DND-41 (cell line): Measurements from ENCODE around the gene PTPRH.

Experiments used
- ATAC-seq: fragments of 200-7000 bp; cut with Tn5 transposase; 3 replicates; pipeline ENCODE4 v1.9.1; 2021; ENCODE audit warnings: low read depth; ENCODE audit not compliant: insufficient read depth
- DNase-seq: peaks from one replicate; pipeline ENCODE4 v3.0.0-alpha.2; 2020
- H2AFZ ChIP-seq: 2 replicates; pipeline ENCODE4 v1.6.0; 2012; ENCODE audit warnings: low read depth, low read length
- H3K27ac ChIP-seq: 2 replicates; pipeline ENCODE4 v1.5.1; 2012; ENCODE audit warnings: low read length, inconsistent platforms
- H3K27me3 ChIP-seq: fragments of 200-600 bp; sonication (generic); 2 replicates; pipeline ENCODE4 v1.6.0; 2012; ENCODE audit warnings: low read length, mild to moderate bottlenecking, inconsistent platforms; ENCODE audit not compliant: insufficient read depth, poor library complexity
- H3K36me3 ChIP-seq: 2 replicates; pipeline ENCODE4 v1.5.1; 2012; ENCODE audit warnings: low read length, inconsistent platforms; ENCODE audit not compliant: insufficient read depth
- H3K4me1 ChIP-seq: 2 replicates; pipeline ENCODE4 v1.5.1; 2012; ENCODE audit warnings: mild to moderate bottlenecking, low read length; ENCODE audit not compliant: insufficient read depth
- H3K4me2 ChIP-seq: 2 replicates; pipeline ENCODE4 v1.6.0; 2012; ENCODE audit warnings: mild to moderate bottlenecking, moderate library complexity, low read length, inconsistent platforms; ENCODE audit not compliant: insufficient read depth
- H3K4me3 ChIP-seq, 2 experiments: fragments of 200-600 bp in 1 of 2; shearing (Covaris generic) in 1 of 2; 2 replicates each; pipeline ENCODE4 v1.5.1; 2012 to 2016; ENCODE audit warnings: inconsistent platforms in 2 of 2, low read length in 2 of 2, mild to moderate bottlenecking in 2 of 2, low read depth in 1 of 2, moderate library complexity in 1 of 2
- H3K79me2 ChIP-seq: 2 replicates; pipeline ENCODE4 v1.6.0; 2012; ENCODE audit warnings: low read length, inconsistent platforms; ENCODE audit not compliant: insufficient read depth
- H3K9ac ChIP-seq: 2 replicates; pipeline ENCODE4 v1.6.0; 2012; ENCODE audit warnings: low read depth, mild to moderate bottlenecking, inconsistent platforms, low read length, moderate library complexity
- H3K9me3 ChIP-seq: 2 replicates; pipeline ENCODE4 v1.5.1; 2012; ENCODE audit warnings: low read length, moderate library complexity, mild to moderate bottlenecking, inconsistent platforms; ENCODE audit not compliant: insufficient read depth, severe bottlenecking
- H4K20me1 ChIP-seq: 2 replicates; pipeline ENCODE4 v1.6.0; 2012; ENCODE audit warnings: low read length; ENCODE audit not compliant: insufficient read depth
- CTCF ChIP-seq: IDR thresholded peaks from 2 replicates; pipeline ENCODE4 v1.5.1; 2012; ENCODE audit warnings: borderline replicate concordance, low read length, moderate library complexity, mild to moderate bottlenecking; ENCODE audit not compliant: poor library complexity, severe bottlenecking; ENCODE audit errors: extremely low read depth
- EZH2 ChIP-seq: IDR thresholded peaks from 3 replicates; pipeline ENCODE4 v1.6.1; 2012; ENCODE audit warnings: borderline replicate concordance, low read depth, mild to moderate bottlenecking, moderate library complexity, low read length, inconsistent platforms; ENCODE audit not compliant: severe bottlenecking

Gene PTPRH

GRCh38 chr19:55253842-55254624, 44.7 kb upstream of the PTPRH start:
- Histone ChIP-seq H3K79me2 (peaks cover 98% of the 10 kb centered on the region), H3K4me3 (peak overlapping the region; percentile 22 to 85; a peak in 3 of 4 replicates), H3K27ac (peak overlapping the region; percentile 99), H3K4me1 (peaks cover 53% of the 10 kb centered on the region), H3K27me3 (no peaks in the 10 kb centered on the region), H2AFZ (peak overlapping the region; percentile 68), H3K36me3 (peaks cover 67% of the 10 kb centered on the region), H3K9me3 (no peaks in the 10 kb centered on the region), H3K9ac (peak overlapping the region; percentile 94), H4K20me1 (peaks cover 87% of the 10 kb centered on the region), H3K4me2 (peak overlapping the region; percentile 91)
- TF ChIP-seq EZH2 (no peak), CTCF (peak; percentile 18)
- DNase-seq (peak; percentile 72), ATAC-seq (peak; percentile 48)

- Histone ChIP-seq H3K36me3 (peaks cover 77% of the 10 kb centered on the region), H3K4me1 (peaks cover 53% of the 10 kb centered on the region), H3K27ac (peak overlapping the region; percentile 99), H3K4me2 (peak overlapping the region; percentile 91), H2AFZ (no peak overlapping the region), H3K9me3 (no peaks in the 10 kb centered on the region), H3K27me3 (no peaks in the 10 kb centered on the region), H4K20me1 (peaks cover 95% of the 10 kb centered on the region), H3K79me2 (peaks cover 100% of the 10 kb centered on the region), H3K9ac (peak overlapping the region; percentile 94), H3K4me3 (peak overlapping the region in 1 of 2 experiments; percentile 85; a peak in 3 of 4 replicates)
- DNase-seq (no peak), ATAC-seq (no peak)
- no peak for TF ChIP-seq EZH2
- TF ChIP-seq CTCF = no peak
These were observed 43.7 kb upstream of the PTPRH start for GRCh38 chr19:55252760-55253663.

- peaks cover 83% of the 10 kb centered on the region for H3K36me3 ChIP-seq
- peaks cover 40% of the 10 kb centered on the region for H3K4me1 ChIP-seq
- DNase-seq (no peak), ATAC-seq (no peak)
- H3K27ac ChIP-seq = no peak overlapping the region; the same call in 1 of the 2 replicates
- no peak overlapping the region for H3K4me3 ChIP-seq
- H3K79me2 ChIP-seq = peaks cover 100% of the 10 kb centered on the region
- no peak overlapping the region for H2AFZ ChIP-seq
- TF ChIP-seq EZH2 = no peak
- no peak for TF ChIP-seq CTCF
- H3K9ac ChIP-seq = no peak overlapping the region
- no peak overlapping the region for H3K4me2 ChIP-seq
- peaks cover 95% of the 10 kb centered on the region for H4K20me1 ChIP-seq
- H3K27me3 ChIP-seq = no peaks in the 10 kb centered on the region
- H3K9me3 ChIP-seq = no peaks in the 10 kb centered on the region
These were observed 42.2 kb upstream of the PTPRH start for GRCh38 chr19:55251341-55252081.
